HEK293 (cell line): ENCODE data around the gene AKAP6.

ENCODE experiments used
- CTCF ChIA-PET: fragments of 350-600 bp; formaldehyde crosslinking; extraction: SDS; loops from one replicate; lab custom pipeline; 2021; ENCODE audit warnings: antibody characterized with exemption; lab: Yijun Ruan, JAX
- POLR2A ChIA-PET: fragments of 300-600 bp; formaldehyde crosslinking; extraction: SDS; loops from one replicate; lab custom pipeline; 2020; ENCODE audit warnings: antibody characterized with exemption, inconsistent platforms; lab: Yijun Ruan, JAX
- H3K27ac ChIP-seq: fragments of 200-500 bp; sonication (Bioruptor generic); 2 replicates; pipeline ENCODE4 v1.5.1; 2014; ENCODE audit warnings: low read depth, low read length, control low read depth, inconsistent platforms; ENCODE audit errors: extremely low read depth
- H3K36me3 ChIP-seq, 2 experiments: fragments of 200-500 bp in 1 of 2; sonication (Bioruptor generic) in 1 of 2; 1 replicate in 1 of 2; 2 replicates in 1 of 2; pipeline ENCODE4 v1.5.1; 2014 to 2017; ENCODE audit warnings: inconsistent platforms in 2 of 2, low read length in 2 of 2; ENCODE audit not compliant: control insufficient read depth in 2 of 2, insufficient read depth in 1 of 2
- H3K4me1 ChIP-seq: fragments of 200-500 bp; sonication (Bioruptor generic); 2 replicates; pipeline ENCODE4 v1.5.1; 2014; ENCODE audit warnings: mild to moderate bottlenecking, low read length, inconsistent platforms; ENCODE audit not compliant: control insufficient read depth, insufficient read depth
- H3K4me3 ChIP-seq: 2 replicates; pipeline ENCODE4 v1.5.1; 2011; ENCODE audit warnings: low read depth, mild to moderate bottlenecking, control low read depth, low read length, moderate library complexity
- H3K9me3 ChIP-seq: fragments of 200-500 bp; sonication (Bioruptor generic); 2 replicates; pipeline ENCODE4 v1.5.1; 2014; ENCODE audit warnings: low read depth, low read length, inconsistent platforms; ENCODE audit not compliant: control insufficient read depth, insufficient read depth
- GLI4 ChIP-seq: fragments of 450-650 bp; formaldehyde crosslinking; IDR thresholded peaks from 2 replicates; pipeline ENCODE4 v1.5.1; 2016; ENCODE audit warnings: missing biosample characterization, missing genetic modification characterization
- HOXD13 ChIP-seq: sonication (generic); formaldehyde crosslinking; IDR thresholded peaks from 2 replicates; pipeline ENCODE4 v1.8.0; 2022; ENCODE audit warnings: missing genetic modification reagents, borderline replicate concordance
- ZBTB1 ChIP-seq: fragments of 450-650 bp; formaldehyde crosslinking; IDR thresholded peaks from 2 replicates; pipeline ENCODE4 v1.5.1; 2016; ENCODE audit warnings: missing biosample characterization, missing genetic modification characterization
- ZNF133 ChIP-seq: fragments of 450-650 bp; formaldehyde crosslinking; IDR thresholded peaks from 2 replicates; pipeline ENCODE4 v1.5.1; 2016; ENCODE audit warnings: missing biosample characterization, missing genetic modification characterization
- ZNF138 ChIP-seq: fragments of 450-650 bp; formaldehyde crosslinking; IDR thresholded peaks from 2 replicates; pipeline ENCODE4 v1.5.1; 2016; ENCODE audit warnings: missing biosample characterization, missing genetic modification characterization, borderline replicate concordance
- ZNF223 ChIP-seq: fragments of 450-650 bp; formaldehyde crosslinking; IDR thresholded peaks from 2 replicates; pipeline ENCODE4 v1.5.1; 2016; ENCODE audit warnings: missing biosample characterization, missing genetic modification characterization
- ZNF274 ChIP-seq, 2 experiments: fragments of 200-500 bp in 1 of 2; fragments of 450-650 bp in 1 of 2; sonication (Bioruptor generic) in 1 of 2; formaldehyde crosslinking in 1 of 2; IDR thresholded peaks; 2 replicates each; pipeline versions ENCODE4 v1.5.1 to v1.6.1; 2014 to 2016; ENCODE audit warnings: borderline replicate concordance in 1 of 2, inconsistent platforms in 1 of 2, low read length in 1 of 2, missing biosample characterization in 1 of 2, missing genetic modification characterization in 1 of 2
- ZNF416 ChIP-seq: fragments of 450-650 bp; formaldehyde crosslinking; IDR thresholded peaks from 2 replicates; pipeline ENCODE4 v1.5.1; 2016; ENCODE audit warnings: missing biosample characterization, missing genetic modification characterization
- ZNF548 ChIP-seq: fragments of 450-650 bp; formaldehyde crosslinking; IDR thresholded peaks from 2 replicates; pipeline ENCODE4 v1.5.1; 2016; ENCODE audit warnings: missing biosample characterization, missing genetic modification characterization
- ZNF558 ChIP-seq: fragments of 450-650 bp; formaldehyde crosslinking; IDR thresholded peaks from 2 replicates; pipeline ENCODE4 v1.5.1; 2016; ENCODE audit warnings: missing biosample characterization, missing genetic modification characterization
- ZNF560 ChIP-seq: fragments of 450-650 bp; formaldehyde crosslinking; IDR thresholded peaks from 2 replicates; pipeline ENCODE4 v1.5.1; 2017; ENCODE audit warnings: missing biosample characterization, missing genetic modification characterization, borderline replicate concordance
- ZNF654 ChIP-seq: fragments of 450-650 bp; formaldehyde crosslinking; IDR thresholded peaks from 2 replicates; pipeline ENCODE4 v1.5.1; 2016; ENCODE audit warnings: low read depth, missing biosample characterization, missing genetic modification characterization
- ZNF777 ChIP-seq: fragments of 450-650 bp; formaldehyde crosslinking; IDR thresholded peaks from 2 replicates; pipeline ENCODE4 v1.5.1; 2017; ENCODE audit warnings: missing biosample characterization, missing genetic modification characterization, borderline replicate concordance
- ZNF791 ChIP-seq: fragments of 450-650 bp; formaldehyde crosslinking; IDR thresholded peaks from 2 replicates; pipeline ENCODE4 v1.5.1; 2016; ENCODE audit warnings: missing biosample characterization, missing genetic modification characterization
- ZNF843 ChIP-seq: fragments of 450-650 bp; formaldehyde crosslinking; IDR thresholded peaks from 2 replicates; pipeline ENCODE4 v1.5.1; 2016; ENCODE audit warnings: missing biosample characterization, missing genetic modification characterization
- ZSCAN5A ChIP-seq: fragments of 450-650 bp; formaldehyde crosslinking; IDR thresholded peaks from 2 replicates; pipeline ENCODE4 v1.5.1; 2016; ENCODE audit warnings: missing biosample characterization, missing genetic modification characterization
- TF ChIP-seq, protein P1 (sequence below): fragments of 450-650 bp; formaldehyde crosslinking; IDR thresholded peaks from 2 replicates; pipeline ENCODE4; 2016; ENCODE audit warnings: missing biosample characterization, missing genetic modification characterization
- TF ChIP-seq, protein P2 (sequence below): fragments of 450-650 bp; formaldehyde crosslinking; IDR thresholded peaks from 2 replicates; pipeline ENCODE4 v1.5.1; 2016; ENCODE audit warnings: missing biosample characterization, missing genetic modification characterization
- TF ChIP-seq, protein P3 (sequence below): fragments of 450-650 bp; formaldehyde crosslinking; IDR thresholded peaks from 2 replicates; pipeline ENCODE4 v1.5.1; 2016; ENCODE audit warnings: missing biosample characterization, missing genetic modification characterization, borderline replicate concordance
- TF ChIP-seq, protein P4 (sequence below): fragments of 450-650 bp; formaldehyde crosslinking; IDR thresholded peaks from 2 replicates; pipeline ENCODE4 v1.5.1; 2016; ENCODE audit warnings: missing biosample characterization, missing genetic modification characterization

Gene AKAP6

DNA sequence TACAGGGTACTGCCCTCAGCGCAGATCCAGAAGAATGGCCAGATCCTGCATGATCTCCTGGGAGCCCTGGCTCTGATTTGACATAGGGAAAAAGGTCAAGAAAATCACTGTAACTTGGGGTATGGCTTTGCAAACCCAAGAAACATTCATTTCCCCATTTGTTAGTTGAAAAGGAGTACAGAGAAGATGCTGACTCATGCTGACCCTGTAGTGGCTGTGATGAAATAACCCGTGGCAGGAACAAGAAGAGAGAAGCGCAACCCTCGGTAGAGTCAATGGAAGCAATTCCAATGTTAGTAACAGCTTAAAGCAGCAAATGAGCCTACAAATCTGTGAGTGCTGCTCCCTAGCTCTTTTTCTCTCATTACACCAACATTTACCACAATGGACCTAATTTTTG, 328.0 kb downstream of the AKAP6 start (continued):
- no peak for TF ChIP-seq ZNF654
- TF ChIP-seq, protein P1, sequence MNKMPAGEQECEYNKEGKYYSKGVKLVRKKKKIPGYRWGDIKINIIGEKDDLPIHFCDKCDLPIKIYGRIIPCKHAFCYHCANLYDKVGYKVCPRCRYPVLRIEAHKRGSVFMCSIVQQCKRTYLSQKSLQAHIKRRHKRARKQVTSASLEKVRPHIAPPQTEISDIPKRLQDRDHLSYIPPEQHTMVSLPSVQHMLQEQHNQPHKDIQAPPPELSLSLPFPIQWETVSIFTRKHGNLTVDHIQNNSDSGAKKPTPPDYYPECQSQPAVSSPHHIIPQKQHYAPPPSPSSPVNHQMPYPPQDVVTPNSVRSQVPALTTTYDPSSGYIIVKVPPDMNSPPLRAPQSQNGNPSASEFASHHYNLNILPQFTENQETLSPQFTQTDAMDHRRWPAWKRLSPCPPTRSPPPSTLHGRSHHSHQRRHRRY: no peak
- no peak for TF ChIP-seq ZNF791 (tag by site-specific recombination)
- TF ChIP-seq ZNF548 (tag by site-specific recombination): no peak

DNA sequence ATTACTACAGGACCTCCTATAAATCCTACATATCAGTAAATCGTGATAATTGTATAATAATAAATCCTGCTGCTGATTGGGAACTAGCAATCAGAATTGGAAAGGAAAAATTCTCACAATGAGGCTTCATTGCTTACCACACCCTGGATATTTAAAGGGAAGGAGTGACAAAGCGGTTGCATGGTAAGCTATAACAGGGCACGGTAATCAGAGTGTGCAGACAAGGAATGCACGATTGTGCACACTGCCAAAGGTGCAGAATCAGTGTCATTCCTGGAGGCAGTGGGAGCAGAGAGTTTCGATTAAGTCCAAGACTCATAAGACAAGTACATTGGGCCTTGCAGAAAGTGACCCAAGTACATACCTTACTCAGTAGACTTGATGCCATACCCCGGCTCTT, 332.1 kb downstream of the AKAP6 start:
- CTCF ChIA-PET: no interaction called here
- Histone ChIP-seq H3K4me1 (no peaks in the 10 kb centered on the region), H3K4me3 (no peak overlapping the region), H3K27ac (no peak overlapping the region), H3K36me3 (no peaks in the 10 kb centered on the region), H3K9me3 (no peaks in the 10 kb centered on the region)
- TF ChIP-seq, protein P2, sequence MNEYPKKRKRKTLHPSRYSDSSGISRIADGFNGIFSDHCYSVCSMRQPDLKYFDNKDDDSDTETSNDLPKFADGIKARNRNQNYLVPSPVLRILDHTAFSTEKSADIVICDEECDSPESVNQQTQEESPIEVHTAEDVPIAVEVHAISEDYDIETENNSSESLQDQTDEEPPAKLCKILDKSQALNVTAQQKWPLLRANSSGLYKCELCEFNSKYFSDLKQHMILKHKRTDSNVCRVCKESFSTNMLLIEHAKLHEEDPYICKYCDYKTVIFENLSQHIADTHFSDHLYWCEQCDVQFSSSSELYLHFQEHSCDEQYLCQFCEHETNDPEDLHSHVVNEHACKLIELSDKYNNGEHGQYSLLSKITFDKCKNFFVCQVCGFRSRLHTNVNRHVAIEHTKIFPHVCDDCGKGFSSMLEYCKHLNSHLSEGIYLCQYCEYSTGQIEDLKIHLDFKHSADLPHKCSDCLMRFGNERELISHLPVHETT (tag by site-specific recombination): no peak
- TF ChIP-seq, protein P3, sequence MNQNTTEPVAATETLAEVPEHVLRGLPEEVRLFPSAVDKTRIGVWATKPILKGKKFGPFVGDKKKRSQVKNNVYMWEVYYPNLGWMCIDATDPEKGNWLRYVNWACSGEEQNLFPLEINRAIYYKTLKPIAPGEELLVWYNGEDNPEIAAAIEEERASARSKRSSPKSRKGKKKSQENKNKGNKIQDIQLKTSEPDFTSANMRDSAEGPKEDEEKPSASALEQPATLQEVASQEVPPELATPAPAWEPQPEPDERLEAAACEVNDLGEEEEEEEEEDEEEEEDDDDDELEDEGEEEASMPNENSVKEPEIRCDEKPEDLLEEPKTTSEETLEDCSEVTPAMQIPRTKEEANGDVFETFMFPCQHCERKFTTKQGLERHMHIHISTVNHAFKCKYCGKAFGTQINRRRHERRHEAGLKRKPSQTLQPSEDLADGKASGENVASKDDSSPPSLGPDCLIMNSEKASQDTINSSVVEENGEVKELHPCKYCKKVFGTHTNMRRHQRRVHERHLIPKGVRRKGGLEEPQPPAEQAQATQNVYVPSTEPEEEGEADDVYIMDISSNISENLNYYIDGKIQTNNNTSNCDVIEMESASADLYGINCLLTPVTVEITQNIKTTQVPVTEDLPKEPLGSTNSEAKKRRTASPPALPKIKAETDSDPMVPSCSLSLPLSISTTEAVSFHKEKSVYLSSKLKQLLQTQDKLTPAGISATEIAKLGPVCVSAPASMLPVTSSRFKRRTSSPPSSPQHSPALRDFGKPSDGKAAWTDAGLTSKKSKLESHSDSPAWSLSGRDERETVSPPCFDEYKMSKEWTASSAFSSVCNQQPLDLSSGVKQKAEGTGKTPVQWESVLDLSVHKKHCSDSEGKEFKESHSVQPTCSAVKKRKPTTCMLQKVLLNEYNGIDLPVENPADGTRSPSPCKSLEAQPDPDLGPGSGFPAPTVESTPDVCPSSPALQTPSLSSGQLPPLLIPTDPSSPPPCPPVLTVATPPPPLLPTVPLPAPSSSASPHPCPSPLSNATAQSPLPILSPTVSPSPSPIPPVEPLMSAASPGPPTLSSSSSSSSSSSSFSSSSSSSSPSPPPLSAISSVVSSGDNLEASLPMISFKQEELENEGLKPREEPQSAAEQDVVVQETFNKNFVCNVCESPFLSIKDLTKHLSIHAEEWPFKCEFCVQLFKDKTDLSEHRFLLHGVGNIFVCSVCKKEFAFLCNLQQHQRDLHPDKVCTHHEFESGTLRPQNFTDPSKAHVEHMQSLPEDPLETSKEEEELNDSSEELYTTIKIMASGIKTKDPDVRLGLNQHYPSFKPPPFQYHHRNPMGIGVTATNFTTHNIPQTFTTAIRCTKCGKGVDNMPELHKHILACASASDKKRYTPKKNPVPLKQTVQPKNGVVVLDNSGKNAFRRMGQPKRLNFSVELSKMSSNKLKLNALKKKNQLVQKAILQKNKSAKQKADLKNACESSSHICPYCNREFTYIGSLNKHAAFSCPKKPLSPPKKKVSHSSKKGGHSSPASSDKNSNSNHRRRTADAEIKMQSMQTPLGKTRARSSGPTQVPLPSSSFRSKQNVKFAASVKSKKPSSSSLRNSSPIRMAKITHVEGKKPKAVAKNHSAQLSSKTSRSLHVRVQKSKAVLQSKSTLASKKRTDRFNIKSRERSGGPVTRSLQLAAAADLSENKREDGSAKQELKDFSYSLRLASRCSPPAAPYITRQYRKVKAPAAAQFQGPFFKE (tag by site-specific recombination): no peak
- no peak for TF ChIP-seq ZNF843 (tag by site-specific recombination)
- TF ChIP-seq ZSCAN5A: no peak
- TF ChIP-seq, protein P4, sequence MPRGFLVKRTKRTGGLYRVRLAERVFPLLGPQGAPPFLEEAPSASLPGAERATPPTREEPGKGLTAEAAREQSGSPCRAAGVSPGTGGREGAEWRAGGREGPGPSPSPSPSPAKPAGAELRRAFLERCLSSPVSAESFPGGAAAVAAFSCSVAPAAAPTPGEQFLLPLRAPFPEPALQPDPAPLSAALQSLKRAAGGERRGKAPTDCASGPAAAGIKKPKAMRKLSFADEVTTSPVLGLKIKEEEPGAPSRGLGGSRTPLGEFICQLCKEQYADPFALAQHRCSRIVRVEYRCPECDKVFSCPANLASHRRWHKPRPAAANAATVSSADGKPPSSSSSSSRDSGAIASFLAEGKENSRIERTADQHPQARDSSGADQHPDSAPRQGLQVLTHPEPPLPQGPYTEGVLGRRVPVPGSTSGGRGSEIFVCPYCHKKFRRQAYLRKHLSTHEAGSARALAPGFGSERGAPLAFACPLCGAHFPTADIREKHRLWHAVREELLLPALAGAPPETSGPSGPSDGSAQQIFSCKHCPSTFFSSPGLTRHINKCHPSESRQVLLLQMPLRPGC: no peak
- no peak for TF ChIP-seq ZNF138 (tag by site-specific recombination)
- TF ChIP-seq ZNF223 (tag by site-specific recombination): no peak
- TF ChIP-seq ZNF133 (tag by site-specific recombination): no peak
- no peak for TF ChIP-seq GLI4
- no peak for TF ChIP-seq ZNF777
- TF ChIP-seq ZBTB1: no peak
- TF ChIP-seq ZNF274 (IDR thresholded peaks at IDR 0.05; ENCODE audit: low read length): no peak
- TF ChIP-seq ZNF274 (tag by site-specific recombination; IDR thresholded peaks at IDR 0.05; ENCODE audit: borderline replicate concordance): no peak
- no peak for TF ChIP-seq ZNF558 (tag by site-specific recombination)
- no peak for TF ChIP-seq ZNF560
- TF ChIP-seq HOXD13 (CRISPR knock-in tag): no peak
- TF ChIP-seq ZNF416 (tag by site-specific recombination): no peak
- POLR2A ChIA-PET: no interaction called here
